22Rv1 (cell line): ENCODE results near the gene TTN.

Experiments
- CTCF ChIP-seq: fragments of 450-650 bp; IDR thresholded peaks from 2 replicates; pipeline ENCODE4 v1.5.1; 2017; ENCODE audit warnings: mild to moderate bottlenecking
- ZFX ChIP-seq: fragments of 450-650 bp; IDR thresholded peaks from 2 replicates; pipeline ENCODE4 v1.6.1; 2017; ENCODE audit warnings: antibody characterized with exemption, borderline replicate concordance

GRCh38 chr2:178824181-178824580 lies 17.0 kb upstream of the TTN start:
- TF ChIP-seq CTCF, result no peak
- no peak for TF ChIP-seq ZFX
